NCI-H2081 (cell line): ENCODE results near the gene SOX10.

Source experiments
- DNase-seq, 2 experiments: peaks; one replicate each; lab custom pipeline; 2025; lab: John Stamatoyannopoulos, UW

Gene SOX10

DNA sequence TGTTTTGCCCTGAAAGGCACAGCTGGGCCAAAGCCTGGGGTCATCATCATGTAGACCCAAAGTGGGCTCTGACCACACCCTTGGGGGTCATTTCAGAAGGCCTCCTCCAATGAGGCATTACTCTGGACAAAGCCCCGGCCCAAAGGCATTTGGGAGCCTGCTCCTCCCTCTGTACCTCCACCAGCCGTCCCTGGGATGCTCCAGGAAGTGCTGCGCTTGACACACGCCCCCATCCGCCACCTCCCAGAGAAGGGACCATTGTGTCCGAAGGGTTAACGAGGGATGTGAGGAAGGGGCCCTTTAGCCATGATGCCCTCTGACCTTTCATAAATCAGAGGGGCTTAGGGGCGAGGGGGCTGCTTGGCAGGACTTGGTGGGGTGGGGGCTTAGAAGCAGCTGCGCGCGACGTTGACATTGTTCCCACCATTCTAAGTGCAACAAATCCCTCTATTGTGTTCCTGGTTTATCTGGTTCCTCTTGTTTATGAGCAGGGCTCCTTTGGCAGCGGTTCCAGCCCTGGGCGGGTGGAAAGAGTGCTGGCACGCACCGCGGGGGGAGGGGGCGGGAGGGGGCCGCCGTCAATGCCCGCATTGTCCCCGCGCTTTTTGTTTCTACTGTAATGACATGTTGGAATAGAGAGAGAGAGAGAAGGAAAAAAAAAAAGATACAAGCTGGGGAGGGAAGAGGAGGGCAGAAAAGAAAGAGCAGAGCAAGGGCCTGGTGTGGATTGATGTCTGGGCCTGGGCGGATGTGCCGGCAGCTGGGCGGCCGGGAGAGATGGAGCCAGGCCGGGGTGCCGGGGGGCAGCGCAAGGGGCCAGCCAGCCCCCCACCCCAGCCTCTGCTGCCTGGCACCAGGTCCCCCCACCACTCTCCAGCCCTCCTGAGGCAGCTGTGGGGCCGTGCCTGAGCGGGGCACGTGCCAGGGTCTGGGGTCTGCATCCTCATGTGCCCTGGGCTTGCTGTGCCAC is 32.1 kb upstream of the SOX10 start:
- no peak for DNase-seq

DNA sequence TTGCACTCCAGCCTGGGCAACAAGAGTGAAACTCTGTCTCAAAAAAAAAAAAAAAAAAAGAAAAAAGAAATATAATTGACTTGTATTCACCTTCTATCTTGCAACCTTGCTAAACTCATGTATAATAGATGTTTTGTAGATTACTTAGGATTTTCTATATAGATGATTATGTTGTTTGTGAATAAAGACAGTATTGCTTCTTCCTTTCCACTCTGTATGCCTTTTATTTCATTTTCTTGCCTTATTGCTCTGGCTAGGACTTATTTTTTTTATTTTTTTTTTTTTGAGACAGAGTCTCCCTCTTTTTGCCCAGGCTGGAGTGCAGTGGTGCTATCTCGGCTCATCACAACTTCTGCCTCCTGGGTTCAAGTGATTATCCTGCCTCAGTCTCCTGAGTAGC is 29.7 kb upstream of the SOX10 start:
- DNase-seq: no peak

DNA sequence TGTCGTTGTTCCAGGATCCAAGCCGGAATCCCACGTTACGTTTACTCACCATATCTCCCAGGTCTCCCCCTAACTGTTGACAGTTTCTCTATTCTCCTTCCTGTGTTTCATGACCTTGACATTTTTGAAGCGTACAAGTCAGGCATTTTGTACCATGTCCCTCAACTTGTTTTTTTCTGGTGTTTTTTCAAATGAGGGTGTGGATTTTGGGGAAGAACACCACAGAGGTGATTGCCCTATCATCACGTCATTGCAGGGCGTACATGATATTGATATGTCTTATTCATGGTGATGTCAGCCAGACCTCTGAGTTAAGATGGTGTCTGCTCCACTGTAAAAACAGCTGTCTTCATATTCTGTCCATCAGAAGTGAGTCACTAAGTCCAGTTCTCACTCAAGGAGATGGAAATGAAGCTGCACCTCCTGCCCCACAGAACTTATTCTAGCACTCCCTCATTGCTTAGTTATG is 28.3 kb upstream of the SOX10 start:
- no peak for DNase-seq

DNA sequence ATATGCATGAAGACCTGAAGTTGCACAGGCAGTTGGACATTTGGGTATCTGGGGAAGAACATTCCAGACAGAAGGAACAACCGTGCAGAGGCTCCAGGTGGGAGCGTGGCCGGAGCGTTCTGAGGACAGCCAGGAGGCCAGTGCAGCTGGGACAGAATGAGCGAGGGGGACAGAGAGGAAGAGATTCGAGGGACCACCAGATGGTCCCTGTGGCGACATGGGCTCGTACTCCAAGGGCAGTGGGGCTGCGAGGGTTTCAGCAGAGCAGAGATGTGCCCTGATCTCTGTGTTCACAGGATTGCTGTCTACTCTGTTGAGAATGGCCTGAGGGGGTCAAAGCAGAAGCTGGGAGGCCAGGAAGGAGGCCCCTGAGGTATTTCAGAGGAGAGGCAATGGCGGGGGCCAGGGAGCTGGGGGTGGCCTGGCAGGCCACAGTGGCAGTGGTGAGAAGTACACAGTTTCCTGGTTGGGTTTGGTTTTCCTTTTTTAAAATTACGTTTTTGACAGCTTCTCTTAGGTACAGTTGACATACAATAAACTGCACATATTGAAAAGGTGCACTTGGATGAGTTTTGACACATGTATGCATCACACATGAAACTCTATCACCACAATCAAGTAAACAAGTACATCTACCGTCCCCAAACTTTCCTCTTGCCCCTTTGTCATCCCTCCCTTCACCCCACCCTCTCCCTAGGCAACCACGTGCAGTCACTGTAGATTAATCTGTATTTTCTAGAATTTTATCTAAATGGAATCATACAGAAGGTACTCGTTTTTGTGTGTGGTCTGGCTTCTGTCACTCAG is 24.8 kb upstream of the SOX10 start:
- no peak for DNase-seq

DNA sequence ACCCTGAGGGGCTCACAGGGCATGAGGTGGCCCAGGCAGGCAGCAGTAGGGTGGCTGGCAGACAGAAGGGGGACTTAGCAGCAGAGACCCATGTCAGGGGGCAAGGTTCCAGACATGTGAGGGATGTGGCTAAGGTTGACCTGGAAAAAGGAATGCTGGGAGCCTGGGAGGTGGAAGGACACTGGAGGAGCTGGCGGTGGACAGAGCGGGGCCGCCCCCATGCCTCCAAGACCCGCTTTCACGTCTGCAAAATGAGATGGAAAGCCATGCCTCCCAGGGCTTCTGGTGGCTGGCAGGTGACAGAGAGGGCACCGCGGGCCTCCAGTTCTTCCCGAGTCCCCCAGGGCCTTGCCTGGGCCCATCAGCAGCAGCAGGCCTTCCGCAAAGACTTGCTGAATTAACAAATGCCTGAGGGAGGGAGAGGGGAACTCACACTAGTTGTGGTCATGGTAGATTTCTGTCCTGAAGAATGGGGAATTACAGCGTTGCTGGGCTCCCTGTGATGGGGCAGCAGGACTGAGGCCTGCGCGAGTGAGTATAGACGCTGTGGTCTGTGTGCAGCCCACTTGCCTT is 23.1 kb upstream of the SOX10 start:
- DNase-seq: no peak

DNA sequence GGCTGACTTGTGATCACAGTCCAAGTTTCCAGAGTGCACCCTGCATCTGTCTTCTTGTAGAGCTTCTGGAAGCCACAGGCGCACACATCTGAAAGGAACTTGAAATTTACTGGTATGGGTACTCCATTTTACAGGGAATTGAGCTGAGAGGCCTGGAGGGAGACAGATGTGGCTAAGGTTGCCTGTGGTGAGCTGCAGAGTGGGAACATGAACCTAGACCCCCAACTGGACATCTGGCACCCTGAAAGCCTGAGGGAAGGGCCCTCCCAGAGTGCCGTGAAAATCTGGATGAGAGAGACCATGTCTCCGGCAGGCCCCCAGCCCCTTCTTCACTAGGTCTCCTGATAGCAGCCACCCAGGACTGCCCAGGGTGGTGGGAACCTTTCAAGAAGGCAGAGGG is 22.6 kb upstream of the SOX10 start:
- DNase-seq: no peak

DNA sequence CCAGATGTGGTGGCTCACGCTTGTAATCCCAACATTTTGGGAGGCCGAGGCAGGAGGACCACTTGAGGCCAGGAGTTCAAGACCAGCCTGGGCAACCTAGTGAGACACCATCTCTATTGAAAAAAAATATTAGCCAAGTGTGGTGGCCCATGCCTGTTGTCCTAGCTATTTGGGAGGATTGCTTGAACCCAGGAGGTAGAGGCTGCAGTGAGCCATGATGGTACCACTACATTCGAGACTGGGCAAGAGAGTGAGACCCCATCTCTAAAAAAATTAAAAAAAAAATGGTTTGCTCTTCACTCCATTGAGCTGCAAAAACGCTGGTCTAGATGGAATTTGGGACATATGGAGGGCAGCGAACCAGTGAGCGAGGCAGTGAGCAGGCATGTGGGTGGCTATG is 21.6 kb upstream of the SOX10 start:
- DNase-seq: no peak

DNA sequence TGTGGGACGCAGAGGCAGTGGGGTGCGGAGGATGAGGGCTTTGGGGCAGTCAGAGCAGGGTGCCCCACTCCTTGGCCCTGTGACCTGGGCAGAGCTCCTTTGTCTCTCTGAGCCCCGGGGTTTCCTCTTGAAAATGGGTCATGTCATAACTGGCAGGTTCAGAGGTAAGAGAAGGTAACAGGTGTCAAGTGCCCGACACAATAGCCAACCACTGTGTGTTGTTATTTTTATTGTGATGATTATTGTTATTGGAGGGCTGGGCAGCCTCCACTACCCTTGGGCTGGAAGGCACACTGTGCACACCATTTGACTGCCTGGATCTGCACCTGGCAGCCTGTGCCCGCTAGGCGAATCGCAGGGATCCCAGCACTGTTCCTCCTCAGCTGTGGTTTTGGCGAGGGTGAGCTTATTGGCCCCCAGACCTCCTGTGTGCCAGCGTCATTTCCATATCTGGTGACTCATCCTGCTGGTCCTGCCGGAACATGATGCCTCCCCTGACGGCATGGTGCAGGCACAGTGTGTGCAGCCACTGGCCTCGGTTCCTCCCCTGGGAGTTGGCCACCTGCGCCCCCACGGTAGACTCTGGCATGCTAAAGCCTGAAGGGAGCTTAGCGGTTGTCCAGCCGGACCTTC is 15.4 kb upstream of the SOX10 start:
- DNase-seq: peak in 1 of 2 experiments; percentile 5

DNA sequence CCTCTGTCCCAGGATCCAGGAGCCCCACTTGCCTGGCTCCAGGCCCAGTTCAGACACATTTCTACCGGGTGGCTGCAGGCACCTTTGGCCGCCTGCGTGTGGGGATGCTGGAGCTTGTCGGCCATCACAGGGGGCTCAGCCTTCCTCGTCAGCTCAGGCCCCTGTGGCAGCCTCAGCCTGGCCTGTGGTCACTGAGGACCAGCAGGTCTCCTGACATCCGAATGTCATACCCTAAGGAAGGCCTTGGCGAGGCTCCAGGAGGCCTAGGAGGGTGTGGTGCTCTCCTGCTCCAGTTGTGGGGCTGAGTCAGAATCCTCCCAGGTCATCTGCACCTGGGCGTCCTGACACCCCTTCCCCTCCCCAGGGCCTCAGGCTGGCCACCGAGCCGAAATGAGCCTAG is 14.9 kb upstream of the SOX10 start:
- DNase-seq: no peak

DNA sequence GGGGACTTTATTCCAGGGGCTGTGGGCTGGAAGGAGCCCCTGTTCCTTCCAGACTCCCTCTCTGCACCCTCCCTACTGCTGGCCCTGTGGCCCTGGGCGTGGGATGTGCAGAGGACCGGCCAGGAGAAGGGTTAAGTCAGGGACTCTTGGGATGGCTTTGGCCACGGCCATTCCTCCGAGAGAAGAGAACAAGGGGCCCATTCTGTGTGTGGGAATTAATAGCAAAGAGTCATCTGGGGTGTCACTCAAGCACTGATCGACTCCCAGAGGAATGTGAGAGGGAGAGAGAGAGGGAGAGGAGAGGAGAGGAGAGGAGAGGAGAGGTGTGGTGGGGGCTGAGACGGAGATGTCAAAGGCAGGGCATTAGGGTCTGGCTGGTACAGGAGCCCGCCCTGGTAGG is 14.2 kb upstream of the SOX10 start:
- DNase-seq: no peak

DNA sequence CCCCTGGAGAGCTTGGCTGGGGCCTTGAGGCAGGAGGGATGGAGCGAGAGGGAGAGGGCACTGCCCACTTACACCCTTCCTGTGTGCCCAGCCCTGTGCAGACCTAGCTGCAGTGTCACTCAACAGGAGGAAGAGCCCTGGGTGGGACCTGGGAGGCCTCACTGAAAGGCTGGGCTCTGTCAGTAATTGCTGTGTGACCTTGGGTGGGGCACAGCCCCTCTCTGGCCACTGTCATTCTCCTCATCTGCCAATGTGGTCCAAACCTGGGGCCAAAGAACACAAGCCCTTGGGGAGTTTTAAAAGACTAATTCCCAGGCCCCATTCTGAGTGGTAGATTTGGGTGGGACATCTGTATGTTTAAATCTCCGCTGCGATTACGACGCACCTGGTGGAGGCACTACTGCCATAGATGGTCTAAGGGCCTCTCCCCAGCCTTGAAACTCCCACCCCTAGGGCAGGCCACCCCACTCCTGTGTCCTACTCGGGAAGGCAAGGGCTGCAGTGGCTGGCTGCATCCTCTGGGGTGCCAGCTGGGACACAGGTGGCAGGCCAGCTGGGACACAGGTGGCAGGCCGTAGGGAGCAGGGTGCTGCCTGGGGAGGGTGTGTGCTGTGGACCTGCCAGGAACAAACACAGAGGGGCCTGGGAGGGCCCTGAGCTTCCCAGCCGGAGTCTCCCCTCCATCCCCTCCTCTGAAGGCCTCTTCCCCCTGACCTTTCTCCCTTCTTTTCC is 12.3 kb upstream of the SOX10 start:
- no peak for DNase-seq

DNA sequence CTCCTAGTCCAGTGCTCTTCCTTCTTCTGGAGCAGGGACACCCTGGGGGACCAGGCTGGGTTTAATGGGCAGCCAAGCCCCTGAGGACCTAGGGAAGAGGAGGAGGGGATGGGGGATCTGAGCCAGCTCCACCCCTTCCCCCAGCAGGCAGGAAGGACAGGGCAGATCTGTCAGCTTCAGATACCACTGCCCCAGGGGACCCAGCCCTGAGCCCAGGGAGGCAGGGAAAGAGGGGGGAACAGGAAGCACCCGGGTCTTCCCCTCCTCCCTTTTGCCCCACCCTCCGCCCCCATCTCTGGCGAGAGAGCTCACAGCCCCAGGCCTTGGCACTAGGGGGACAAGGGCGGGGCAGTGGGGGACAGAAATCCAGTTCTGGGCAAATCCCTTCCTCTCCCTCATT is 11.7 kb upstream of the SOX10 start:
- DNase-seq: no peak

DNA sequence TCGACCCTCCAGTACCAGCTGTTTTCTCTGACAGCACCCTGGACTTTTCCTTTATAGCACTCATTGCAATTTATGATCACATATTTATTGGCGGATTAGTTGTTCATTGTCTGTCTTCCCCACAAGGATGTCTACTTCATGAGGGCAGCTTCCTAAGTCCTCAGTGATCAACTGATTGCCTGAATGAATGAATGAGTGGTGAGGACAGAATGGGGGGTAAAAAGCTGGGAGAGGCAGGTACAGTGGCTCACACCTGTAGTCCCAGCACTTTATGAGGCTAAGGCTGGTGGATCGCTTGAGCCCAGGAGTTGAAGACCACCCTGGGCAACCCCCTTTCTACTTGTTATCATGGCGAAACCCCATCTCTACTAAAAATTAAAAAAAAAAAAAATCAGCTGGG is 11.1 kb upstream of the SOX10 start:
- DNase-seq: no peak

DNA sequence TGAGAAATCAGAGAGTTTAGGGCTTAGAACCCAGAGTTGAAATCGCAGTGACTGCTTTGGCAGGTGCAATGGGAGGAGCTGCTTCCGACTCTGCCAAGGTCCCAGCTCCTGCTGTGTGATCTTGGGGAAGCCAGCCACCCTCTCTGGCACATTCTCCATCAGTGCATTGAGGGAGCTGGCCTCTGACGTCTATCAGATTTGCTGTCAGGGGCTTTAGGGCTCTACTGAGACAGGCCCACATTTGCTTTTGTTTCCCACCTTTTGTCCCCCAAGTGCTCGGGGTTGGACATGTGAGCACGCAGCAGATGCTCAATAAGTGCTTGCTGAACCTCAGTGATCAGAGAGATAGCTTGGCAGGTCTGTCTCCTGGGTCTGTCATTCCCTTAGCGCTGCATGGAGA is 10.6 kb upstream of the SOX10 start:
- DNase-seq: no peak

DNA sequence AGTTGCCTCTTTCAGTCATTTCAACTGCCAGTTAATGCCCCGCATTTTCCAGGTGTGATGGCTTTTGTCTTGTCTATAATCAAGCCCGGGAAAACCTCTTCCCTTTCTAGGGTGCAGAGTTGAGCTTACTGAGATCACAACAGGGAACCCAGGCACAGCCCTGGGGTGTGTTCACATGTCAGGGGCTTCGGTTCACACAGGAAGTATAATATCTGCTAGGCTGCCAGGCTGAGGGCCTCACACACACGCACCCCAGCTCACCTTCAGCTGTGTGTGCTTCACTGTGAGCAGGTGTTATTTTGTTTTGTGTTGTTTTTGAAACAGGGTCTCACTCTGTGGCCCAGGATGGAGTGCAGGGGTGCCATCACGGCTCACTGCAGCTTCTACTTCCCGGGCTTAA is 9.7 kb upstream of the SOX10 start:
- no peak for DNase-seq

DNA sequence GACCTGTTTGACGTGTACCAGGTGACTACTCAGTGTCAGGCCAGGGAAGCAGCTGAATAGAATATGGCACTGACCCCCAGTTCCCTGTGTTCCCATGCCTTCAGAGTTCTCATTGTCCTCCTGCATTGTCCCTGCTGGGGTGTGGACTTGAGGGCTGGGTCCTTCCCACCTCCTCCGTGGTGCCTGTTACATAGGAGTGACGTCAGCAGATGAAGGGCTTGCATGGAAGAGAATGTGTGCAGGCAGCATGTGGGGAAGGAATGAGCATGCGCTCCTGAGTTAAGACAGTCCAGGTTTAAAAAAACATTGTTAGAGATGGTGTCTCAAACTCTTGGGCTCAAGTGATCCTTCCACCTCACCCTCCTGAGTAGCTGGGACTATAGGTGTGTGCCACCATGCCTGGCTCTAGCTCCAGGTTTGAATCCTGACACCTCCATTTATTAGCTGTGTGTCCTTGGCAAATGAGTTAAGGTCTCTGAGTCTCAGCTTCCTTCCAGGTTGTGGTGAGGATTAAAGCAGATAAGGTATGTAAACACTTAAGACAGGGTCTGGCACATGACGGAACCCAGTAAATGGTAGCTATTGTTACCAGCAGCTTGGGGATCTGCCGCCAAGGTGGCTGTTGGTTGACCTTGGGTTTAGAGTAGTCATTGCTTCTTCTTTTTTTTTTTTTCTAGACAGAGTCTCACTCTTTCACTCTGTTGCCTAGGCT is 7.5 kb upstream of the SOX10 start:
- DNase-seq: no peak

DNA sequence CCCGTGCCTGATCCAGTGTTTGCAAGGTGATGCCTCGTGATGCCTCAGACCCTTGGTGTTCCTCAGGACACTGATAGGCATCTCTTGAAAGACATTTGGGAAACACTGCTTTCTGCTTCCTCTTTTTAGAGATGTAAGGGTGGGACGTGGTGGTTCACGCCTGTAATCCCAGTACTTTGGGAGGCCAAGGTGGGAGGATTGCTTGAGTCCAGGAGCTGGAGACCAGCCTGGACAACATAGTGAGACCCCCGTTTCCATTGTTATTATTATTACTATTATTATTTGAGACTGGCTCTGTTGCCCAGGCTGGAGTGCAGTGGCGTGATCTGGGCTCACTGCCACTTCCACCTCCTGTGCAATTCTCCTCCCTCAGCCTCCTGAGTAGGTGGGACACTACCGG is 6.5 kb upstream of the SOX10 start:
- DNase-seq: no peak

DNA sequence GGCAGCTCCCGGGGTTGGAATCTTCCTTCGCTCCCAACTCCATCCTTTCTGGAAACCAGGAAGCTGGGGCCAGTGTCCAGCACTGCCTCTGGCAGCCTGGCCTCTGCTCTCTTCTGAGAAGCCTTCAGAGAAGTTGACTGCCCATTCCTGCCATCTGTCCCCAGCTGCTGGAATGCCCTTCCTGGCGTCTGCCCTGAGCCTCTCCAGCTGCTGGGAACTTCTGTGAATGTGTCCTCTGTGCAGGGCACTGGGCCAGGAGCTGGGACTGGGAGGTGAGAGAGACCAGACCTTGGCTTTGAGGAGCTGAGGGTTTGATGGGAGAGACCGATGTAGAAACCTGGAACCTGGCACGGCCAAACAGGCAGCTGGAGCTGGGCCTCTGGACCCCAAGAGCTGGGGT is 5.9 kb upstream of the SOX10 start:
- DNase-seq: no peak

DNA sequence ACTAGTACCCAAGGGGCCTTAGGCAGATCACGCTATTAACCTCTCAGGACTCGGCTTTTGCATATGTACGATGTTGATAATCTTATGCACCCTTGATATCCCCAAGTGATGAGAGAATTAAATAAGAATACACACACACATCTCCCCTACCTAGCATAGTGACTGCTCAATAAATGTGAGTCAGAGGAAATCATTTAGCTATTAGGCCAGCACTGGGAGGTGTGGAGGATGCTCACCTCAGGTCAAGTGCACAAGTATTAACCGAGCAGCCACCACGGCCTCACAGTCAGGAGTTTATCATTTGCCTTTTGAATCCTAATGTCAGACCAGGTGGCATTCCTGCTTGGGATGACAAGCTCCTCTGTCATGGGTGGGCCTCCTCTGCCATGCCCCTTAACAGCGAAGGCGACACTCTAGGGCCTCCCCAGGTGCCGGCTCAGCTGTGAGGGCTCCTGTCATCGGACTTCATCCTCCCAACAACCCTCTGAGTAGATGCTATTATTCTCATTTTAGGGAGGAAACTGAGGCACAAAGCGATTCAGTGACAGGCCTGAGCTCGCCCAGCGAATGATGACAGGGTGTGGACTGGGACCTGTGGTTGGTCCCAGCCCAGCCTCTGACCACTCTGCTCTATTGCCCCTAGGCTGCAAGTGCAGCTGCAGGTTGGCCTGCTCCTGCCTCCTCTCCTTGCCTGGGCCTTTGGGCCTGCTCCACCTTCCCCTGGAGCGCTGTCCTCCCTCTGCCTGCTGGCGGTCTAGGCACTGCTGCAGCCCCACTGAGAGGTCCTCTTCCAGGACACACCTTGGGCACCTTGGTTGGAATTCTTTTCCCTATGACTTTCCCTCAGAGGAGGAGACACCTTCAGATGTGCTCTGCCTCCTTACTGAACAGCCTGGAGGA is 5.0 kb upstream of the SOX10 start:
- DNase-seq: no peak

DNA sequence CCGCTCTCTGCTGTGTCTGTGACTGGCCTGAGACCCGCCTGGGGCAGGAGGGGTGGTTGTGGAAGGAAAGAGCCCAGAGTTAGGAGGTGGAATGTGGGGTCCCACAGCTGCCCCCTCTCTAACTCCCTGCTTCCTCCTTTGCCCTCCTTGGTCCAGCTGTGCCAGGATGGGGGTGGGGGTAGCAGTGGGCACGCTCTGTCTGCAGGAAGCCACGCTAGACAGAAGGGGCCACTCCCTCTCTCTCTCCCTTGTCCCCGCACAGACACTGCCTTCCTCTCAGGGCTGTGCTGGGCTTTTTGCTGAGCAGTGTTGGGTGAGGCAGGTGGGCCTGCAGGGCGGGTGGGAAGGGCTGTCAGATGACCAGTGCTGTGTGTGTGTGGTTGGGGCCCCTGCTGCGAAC is 2.0 kb upstream of the SOX10 start:
- DNase-seq: no peak
